ENCODE measurements around the gene ZBTB4.

Gene ZBTB4

GRCh38 chr17:7512105-7512504 is 32.7 kb upstream of the ZBTB4 start:
- TF ChIP-seq CTCF (IDR thresholded peaks at IDR 0.05; ENCODE audit: low read depth, low read length), result no peak
- no peak overlapping the region for H3K4me3 ChIP-seq (ENCODE audit: low read depth, low read length)

- H3K4me3 ChIP-seq (ENCODE audit: low read depth, low read length), result no peak overlapping the region
- TF ChIP-seq CTCF (IDR thresholded peaks at IDR 0.05; ENCODE audit: low read depth, low read length), result no peak
These were observed 31.7 kb upstream of the ZBTB4 start for GRCh38 chr17:7511108-7511507.

GRCh38 chr17:7509937-7510336 is 30.5 kb upstream of the ZBTB4 start:
- H3K4me3 ChIP-seq (ENCODE audit: low read depth, low read length), result no peak overlapping the region
- TF ChIP-seq CTCF (IDR thresholded peaks at IDR 0.05; ENCODE audit: low read depth, low read length), result no peak

GRCh38 chr17:7508846-7509245 is 29.4 kb upstream of the ZBTB4 start:
- no peak overlapping the region for H3K4me3 ChIP-seq (ENCODE audit: low read depth, low read length)
- no peak for TF ChIP-seq CTCF (IDR thresholded peaks at IDR 0.05; ENCODE audit: low read depth, low read length)

- H3K4me3 ChIP-seq (ENCODE audit: low read depth, low read length), result no peak overlapping the region
- no peak for TF ChIP-seq CTCF (IDR thresholded peaks at IDR 0.05; ENCODE audit: low read depth, low read length)
These were observed 28.7 kb upstream of the ZBTB4 start for GRCh38 chr17:7508145-7508544.

- no peak for TF ChIP-seq CTCF (IDR thresholded peaks at IDR 0.05; ENCODE audit: low read depth, low read length)
- H3K4me3 ChIP-seq (ENCODE audit: low read depth, low read length), result no peak overlapping the region
These were observed 24.1 kb upstream of the ZBTB4 start for GRCh38 chr17:7503521-7503920.

- TF ChIP-seq CTCF (IDR thresholded peaks at IDR 0.05; ENCODE audit: low read depth, low read length), result peak; percentile 29; the same call in 1 of the 2 replicates
- no peak overlapping the region for H3K4me3 ChIP-seq (ENCODE audit: low read depth, low read length)
These were observed 23.6 kb upstream of the ZBTB4 start for GRCh38 chr17:7502987-7503386.
